HCEC 1CT (cell line): ENCODE data around the gene LTBR.
"Not testable (repeated sequence)": the region's sequence is repeated elsewhere in the genome, so short reads cannot be mapped to it uniquely, and the experiment has no call there.

ENCODE experiments used
- DNase-seq: peaks from one replicate; pipeline ENCODE4 v3.0.0-alpha.2; 2017

The LTBR gene

DNA sequence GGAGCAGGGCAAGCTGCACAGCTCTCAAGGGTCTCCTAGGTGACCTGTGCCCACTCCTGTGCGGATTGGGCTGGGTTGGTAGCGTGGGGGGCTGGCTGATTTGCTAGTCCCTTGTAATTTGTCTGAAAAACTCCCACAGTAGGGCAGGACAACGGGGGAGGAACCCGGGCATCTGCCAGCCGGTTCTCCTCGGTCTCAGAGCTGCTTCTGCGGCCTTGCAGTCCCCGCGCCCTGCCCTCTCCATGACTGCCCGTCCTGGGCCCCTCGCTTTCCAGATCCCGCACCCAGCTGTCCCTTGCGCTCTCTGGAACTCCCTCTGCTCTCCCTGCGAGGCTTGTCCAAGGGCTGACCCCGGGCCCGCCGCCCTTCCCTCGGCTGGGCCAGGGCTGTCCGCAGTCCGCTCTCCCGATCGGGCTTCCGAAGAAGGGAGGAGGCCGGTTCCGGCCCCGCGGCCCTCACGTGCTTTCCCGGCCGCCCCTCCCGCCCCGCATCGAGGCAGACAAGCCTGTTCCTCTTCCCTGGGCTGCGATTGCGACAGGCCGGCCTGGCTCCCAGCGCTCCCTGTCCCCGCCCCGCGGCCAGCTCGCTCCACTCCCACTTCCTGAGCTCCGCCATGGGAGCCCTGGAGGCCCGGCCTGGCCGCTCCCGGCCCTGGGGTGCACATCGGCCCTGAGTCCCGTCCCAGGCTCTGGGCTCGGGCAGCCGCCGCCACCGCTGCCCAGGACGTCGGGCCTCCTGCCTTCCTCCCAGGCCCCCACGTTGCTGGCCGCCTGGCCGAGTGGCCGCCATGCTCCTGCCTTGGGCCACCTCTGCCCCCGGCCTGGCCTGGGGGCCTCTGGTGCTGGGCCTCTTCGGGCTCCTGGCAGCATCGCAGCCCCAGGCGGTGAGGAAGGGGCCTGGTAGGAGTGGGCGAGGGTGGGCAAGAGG lies at the start of gene LTBR:
TSS of gene LTBR (plus strand) at position 591 of the 927 bp plus-strand sequence. CDS start at position 788, 197 bp downstream.
- peak; percentile 94 for DNase-seq

DNA sequence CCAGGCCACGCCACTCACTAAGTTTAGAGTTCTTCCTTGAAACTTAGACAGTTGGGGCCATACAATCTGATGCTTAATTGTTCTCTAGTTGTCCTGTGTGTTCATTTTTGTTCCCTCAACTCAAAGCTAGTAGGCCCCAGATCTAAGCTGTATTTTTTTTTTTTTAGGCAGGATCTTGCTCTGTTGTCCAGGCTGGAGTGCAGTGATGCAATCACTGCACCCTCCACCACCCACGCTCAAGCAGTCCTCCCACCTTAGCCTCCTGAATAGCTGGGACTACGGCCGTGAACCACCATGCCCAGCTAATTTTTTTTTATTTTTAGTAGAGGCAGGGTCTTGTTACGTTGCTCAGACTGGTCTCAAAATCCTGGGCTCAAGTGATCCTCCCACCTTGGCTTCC lies 49.6 kb upstream of the LTBR start:
- no peak for DNase-seq

DNA sequence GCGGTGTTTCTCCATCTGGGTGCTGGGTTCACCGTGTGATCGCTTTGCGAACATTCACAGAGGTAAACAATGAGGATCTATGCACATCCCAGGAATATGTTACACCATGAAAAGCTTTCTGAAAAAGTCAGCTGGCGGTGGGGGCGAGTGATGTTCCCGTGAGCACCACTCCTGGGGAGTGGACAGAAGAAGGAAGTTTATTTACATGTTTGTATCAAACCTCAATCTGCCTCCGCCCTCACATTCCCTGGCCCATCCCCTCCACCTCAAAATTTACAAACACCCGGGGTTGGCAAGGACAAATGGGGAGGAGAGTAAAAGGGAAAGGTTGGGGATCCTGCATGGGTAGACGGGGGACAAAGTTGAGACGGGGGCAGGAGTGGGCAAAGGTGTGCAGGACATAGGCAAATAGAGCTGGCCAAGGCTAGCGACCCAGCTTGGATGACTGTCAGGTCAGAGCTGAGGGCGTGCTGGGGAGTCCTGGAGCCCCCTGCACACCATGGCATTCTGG lies 49.0 kb upstream of the LTBR start:
- peak; percentile 11 for DNase-seq

DNA sequence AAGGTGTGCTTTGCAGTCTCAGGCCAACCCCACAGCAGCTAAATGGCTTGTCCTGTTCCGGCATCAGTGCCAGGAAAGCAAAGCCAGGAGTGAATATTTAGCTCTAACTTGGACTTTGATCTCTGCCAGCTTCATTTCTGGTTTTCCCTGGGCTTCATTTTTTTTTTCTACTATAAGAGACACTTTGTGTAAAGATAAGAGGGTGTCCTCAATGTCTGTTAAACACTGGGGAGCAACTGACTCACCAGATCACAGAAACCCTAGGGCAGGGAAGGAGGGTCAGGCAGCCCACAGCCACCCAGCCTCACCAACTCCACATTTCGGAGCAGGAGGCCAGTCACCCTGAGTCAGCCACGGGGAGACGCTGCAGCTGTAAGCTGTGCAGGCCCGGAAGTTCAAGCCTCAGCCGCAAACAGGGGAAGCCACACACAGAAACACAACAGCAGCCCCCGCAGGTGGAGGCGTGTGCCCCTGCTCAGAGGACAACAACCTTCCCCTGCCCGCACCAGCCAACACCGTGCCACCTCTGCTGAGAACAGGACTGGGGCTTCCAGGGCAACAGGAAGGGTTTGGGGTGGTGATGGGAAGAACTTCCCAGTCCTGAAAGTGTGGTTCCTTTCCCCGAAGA lies 48.4 kb upstream of the LTBR start:
- DNase-seq: peak; percentile 94

DNA sequence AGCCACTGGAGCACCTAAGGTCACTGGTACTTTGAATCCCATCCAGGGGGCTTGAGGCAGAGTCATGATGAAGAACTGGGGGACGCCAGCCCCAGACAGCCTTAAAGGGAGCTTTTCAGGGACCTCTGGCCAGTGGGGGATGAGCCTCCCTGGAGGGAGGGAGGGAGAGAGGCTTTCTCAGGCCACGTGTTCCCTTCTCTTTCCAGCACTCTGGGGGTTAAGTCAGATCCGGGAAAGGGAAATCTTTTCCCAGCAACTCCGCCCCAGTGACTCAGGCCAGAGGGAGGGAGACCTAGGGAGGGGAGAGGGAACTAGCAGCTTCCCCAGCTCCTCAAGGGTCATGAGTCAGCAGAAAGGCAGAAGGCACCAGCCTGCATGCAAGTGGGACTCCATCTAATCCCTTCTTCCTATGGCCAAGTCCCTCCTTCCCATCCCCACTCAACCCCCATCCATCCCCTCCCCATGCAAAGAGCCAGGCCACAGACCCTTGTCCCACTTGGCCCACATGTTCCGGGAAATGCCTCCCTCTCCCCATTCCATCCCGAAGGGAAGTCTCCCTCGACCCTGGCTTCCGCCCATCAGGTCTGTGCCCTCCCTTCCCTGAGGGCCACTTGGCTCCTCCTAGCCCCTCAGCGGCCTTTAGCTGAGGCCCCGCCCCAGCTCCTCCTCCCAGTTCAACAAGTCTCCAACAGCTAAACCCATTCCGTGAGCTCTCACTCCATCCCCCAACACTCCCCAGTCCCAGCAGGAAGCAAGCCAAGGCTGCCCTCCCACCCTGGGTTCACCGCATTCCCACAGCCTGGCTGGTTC lies 47.7 kb upstream of the LTBR start:
- peak; percentile 100 for DNase-seq

DNA sequence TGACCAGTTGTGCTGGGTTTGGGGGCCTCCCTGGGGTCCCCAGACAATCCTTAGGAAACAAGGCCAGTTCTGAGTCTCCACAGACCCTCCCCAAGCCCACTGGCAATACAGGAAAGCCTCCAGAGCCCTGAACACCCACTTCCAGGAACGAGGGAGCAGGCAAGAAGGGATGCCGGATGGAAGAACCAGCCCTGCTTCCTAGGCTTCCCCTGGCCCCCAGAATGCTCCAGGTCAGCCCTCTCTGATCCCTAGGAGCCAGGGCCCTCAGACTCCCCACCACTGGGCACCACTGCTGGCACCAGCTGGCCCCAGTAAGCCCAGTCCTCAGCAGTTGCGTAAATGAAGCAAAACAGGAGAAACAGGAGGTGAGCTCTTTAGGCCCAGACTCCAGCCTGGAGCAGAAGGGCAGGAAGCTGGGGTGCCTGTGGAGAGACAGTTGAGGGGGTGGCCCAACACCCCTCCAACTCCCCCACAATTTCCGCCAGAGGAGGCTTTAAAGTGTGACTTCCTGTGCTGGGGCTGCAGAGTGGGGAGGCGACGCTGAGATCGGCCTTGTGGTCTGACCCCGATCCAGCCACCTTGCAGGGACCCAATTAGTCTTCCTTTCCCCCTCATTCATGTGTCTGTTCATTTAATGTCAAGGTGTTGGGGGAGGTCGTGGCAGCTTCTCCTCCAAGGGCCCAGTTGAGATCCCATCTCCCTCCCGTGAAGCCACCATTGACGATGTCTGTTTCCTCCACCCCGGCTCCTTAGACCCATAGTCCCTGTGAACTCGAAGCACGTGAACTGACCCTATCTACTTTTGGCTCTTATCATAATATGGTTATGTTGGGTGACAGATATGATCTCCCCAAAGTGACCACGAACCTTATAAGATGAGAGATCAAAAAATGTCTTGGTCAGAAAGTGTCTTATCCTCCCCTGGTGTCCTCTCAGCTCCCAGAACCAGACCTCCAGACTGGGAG lies 46.8 kb upstream of the LTBR start:
- peak; percentile 49 for DNase-seq

DNA sequence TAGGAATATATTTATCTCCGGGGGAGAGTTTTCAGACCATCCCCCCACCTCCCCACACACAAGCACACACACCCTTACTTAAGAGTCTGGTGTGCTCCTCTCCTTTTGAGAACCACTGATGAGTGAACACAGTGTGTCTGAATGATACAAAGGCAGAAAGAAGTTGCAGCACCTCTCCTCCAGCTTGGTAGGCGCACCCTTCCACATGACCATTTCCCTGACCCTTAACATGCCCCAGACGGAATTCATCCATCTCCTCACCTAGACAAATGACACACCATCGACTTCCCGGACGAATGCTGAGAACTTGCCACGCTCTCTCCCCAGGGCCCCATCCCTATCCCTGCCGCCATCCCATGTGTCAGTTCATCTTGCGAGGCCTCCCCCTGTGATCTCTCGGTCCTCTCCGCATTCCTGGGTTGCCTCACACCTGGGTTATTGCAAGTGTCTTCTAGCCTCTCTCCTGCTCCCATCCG lies 46.0 kb upstream of the LTBR start:
- DNase-seq: peak; percentile 42

DNA sequence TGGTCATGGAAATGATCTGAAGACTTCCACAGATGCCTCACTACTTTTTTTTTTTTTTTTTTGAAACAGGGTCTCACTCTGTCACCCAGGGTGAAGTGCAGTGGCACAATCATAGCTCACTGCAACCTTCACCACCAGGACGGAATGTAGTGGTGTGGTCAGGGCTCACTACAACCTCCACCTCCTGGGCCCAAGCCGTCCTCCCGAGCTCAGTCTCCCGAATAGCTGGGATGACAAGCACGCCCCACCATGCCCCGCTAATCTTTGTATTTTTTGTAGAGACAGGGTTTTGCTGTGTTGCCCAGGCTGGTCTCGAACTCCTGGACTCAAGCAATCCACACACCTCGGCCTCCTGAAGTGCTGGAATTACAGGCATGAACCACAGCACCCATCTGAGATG lies 45.4 kb upstream of the LTBR start:
- not testable (repeated sequence) for DNase-seq

DNA sequence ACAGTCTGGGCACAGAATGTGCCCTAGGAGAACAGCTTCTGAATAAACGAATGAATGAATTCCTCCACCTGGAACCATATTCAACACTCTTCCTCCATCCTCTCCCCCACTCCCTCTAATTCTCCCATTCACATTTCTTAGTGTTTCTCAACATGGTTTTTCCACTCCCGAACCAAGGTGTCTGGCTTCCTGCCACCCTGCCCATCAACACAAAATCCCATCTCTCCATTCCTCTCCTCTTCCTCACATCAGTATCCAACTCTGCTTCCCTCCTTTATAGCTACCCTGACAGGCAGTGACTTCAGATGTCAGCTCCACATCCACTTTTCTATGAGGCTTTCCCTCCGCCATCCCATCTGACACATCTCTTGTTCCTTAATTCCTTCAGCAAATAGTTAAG lies 45.0 kb upstream of the LTBR start:
- no peak for DNase-seq

DNA sequence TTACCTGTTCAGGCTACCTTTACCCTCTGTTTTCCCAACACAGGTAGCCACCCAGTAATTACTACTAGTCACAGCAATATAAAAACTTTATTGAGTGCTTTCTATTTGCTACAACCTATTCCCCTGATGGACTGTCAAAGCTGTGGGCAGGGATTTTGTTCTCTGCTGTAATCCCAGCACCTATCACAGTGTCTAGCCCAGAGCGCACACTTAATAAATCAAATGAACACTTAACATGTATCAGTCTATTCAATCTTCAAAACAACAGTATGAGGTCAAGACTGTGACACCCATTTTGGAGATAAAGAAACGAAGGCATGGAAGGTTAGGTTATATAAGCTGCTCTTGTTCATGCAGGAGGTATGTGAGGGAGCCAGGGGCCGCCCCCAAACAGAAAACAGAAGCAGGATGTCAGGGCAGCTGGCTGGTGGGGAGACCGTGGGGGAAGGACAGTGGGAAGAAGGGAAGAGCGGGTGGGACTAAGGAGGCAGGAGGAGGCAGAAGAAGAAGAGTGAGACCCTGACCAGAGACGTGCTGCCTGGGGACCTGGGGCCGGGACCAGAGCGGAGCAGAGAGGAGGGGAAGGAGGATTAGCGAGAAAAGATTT lies 43.8 kb upstream of the LTBR start:
- DNase-seq: peak; percentile 71

DNA sequence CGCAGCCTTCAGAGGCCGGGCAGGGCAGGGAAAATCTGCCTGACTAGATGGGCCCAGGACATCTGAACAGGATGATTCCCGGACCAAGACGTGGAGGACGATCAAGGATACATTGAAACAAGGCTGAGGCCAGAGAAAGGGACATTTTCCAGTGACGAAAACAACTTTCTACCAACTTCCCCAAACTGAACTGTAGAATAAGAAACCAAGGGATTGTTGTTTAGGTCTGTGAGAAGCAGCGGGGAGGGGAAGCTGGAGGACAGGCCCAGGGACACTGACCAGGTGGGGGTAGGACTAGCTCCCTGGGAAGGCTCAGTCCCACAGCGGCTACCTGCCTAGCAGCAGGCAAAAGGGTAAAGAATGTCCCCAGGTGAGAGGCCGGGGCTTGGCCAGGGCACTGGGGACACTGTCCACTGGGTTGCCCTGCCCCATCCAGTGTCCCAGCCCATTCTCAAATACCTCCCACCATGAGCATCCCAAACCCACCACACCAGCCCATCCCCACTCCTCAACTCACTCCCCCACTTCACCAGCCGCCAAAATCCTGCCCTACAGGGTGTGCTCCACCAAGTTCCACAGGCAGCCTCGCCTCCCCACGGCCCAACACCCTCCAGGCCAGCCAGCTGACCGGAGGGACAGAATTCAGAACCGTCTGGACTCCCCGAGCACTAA lies 43.1 kb upstream of the LTBR start:
- DNase-seq: no peak

DNA sequence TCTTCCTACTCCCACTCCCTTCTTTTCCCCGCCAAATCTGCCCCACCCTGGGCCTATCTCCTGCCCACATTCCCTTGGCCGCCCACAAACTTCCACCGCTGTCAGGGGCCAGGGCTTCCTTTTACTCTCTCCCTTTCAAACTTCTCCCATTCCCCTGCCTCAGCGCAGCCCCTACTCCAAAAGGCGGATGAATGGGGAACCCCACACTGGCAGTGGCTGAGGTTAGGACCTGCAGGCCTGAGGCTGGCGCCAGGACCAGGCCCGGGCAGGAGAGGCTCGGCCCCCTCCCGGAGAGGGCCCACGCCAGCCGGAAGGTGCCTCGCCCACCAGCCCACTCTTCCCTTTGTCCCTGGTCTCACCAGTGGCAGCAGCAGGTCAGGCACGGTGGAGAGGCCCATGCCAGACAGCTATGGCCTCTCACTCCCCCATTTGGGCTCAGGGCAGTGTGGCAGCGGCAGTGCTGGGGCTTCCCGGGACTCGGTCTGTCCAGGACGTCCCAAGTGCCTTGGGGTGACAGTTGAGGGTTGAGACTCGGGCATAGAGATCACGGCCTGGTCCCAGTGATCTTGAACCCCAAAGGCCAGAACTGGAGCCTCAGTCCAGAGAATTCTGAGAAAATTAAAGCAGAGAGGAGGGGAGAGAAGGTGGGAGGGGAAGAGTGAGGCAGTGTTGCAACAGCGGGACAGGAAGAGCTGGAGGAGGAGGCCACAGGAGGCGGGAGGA lies 42.4 kb upstream of the LTBR start, which contains the start of gene TNFRSF1A:
TSS of gene TNFRSF1A (minus strand) at position 660 of the 723 bp plus-strand sequence. CDS start at position 398, 262 bp downstream.
- peak; percentile 83 for DNase-seq

DNA sequence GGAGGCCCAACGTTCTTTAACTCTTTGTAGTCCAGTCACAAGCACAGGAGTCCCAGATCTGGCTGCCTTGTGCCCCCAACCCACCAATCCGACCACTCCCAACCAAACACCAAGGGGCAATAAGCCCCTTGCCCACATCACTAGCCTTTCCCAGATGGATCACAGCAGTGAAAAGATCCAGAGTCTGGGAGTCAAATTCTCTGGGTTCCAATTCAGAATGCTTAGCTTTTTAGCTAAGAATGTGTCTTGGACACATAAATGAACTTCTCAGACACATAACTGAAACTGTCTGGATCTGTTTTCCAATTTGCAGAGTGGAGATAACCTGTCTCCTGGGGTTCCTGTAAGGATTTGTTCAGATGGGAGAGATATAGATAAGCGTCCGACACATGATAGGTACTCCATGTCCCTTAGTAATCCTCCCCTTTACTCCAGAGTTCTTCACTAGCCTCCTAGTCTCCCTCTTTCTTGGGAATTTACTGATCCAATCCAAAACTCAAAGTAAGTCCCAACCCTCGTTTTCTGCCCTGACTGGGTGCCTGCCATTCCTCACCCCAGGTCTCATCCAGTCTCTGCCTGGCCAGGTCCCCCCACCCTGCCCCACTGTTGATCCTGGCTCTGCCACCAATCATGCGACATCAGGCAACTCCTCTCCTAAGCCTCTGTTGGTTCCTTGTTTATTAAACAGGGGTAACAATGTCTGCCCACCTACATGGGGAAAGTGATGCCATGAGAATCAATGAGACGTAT lies 41.6 kb upstream of the LTBR start:
- no peak for DNase-seq

DNA sequence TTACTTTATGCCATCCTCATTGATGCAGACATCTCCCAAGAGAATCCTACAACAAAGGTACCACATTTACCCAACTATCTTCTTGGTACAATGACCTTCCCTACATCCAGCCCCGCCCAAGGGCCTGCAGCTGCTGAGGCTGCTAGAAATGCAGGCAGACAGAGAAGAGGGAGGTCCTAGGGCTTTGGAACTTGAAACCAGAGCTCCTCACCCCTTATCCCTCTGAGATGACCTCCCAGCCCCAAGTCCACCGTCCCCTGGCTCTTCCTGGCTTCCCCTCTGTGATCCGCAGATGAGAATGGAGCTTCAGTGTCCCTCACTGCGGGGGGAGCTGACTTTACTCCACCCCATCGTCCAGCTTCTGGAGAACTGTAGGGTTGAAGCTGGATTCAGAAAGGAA lies 40.4 kb upstream of the LTBR start:
- DNase-seq: no peak

DNA sequence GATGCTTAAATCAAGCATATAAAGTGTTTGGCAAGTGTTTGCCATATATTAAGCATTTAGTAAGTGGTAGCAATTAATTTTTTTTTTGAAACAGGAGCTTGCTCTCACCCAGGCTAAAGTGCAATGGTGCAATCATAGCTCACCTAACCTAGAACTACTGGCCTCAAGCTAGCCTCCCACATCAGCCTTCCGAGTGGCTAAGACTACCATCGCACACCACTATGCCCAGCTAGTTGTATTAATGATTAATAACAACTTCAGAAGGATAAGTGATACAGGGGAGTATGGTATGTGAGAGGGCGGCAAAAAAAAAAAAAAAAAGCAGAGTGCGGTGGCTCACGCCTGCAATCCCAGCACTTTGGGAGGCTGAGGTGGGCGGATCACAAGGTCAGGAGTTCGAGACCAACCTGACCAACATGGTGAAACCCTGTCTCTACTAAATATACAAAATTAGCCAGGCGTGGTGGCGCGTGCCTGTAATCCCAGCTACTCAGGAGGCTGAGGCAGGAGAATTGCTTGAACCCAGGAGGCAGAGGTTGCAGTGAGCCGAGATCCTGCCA lies 39.8 kb upstream of the LTBR start:
- not testable (repeated sequence) for DNase-seq

DNA sequence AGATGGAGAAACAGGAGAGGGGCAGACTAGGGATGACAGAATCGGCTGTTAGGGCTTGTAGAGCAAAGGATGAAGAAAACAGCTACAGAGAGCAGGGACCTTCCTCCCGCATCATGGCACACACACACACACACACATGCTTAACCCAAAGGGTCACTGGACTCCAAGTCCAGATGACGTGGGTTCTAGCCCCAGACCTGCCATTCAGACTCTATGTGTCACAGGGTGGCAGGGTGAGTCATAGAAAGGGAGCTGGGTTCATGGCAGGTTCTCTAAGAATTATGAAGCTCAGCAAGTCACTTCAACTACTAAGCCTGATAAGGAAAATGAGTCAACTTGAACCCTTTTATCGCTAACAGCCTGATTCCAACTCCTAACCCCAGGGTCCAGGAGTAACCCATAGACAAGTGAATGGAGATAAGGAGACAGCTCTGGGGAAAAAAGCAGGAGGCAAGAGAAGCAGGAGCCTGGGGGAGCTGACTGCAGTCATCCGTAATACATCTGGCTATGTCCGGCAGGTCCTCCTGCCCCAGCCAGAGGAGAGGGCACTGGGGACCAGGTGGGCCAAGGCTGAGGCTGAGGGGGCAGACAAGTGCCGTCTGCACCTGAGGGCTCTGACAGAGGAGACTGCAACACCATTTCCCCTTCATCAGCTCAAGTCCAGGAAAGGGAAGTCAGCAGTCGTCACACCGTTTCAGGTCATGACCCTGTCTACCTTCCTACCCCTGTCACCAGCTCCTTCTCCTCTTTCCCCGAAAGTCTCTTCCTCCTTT lies 38.5 kb upstream of the LTBR start:
- DNase-seq: peak; percentile 94

DNA sequence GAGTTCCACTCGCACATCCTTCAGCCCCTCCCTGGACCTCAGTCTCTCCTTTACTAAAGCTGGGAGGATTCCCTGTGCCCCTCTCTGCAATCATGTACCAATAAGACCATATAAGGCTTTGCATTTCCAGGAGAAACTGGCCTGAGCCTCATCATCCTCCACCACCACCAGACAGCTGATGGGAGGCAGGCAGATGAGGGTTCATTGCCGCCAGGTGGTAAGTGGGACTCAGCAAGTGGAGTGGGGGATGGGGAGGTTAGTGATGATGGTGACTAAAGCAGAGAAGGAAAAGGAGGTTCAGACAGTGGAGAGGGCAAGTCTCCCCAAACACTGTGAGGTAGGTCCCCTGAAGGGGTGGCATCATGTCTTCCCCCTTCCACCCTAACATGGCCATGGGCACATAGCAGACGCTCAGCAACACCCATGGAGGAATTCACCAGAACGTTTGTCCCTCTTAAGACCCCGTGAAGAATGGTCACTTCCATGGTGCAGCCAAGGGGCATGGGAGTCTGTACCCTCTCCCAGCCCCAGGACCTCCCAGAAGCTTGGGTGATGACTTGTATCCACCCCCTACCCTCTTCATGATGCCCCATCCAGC lies 37.6 kb upstream of the LTBR start:
- no peak for DNase-seq

DNA sequence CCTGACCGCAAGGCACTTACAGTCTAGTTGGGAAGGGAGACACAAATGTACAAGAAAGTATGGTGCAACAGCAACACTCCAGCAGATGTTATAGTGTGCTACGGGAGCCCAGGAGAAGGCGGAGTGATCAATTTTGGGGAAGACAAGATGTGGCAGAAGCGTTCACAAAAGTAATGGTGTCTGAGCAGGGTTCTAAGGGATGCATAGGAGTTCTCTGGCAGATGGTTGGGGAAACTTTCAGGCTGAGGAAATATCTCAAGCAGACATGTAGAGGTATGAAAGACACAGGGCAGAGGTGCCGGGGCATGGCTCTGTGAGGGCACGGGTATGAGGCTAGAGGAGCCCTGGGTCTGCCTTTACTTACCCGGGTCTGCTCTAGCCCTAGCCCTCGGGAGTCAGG lies 37.0 kb upstream of the LTBR start:
- DNase-seq: no peak
